ENCODE results near the gene ZNF185. TPM values are rescaled to one million over a fixed set of nuclear protein-coding genes. Genes with fewer than 3 reads are reported as not detected.
A peak's percentile ranks its signal among the peaks of the same experiment; 100 is the strongest.

The ZNF185 gene
- polyA plus RNA-seq, 3 donors: 39.1 to 82.9 (median 40.5) TPM

- Histone ChIP-seq H3K27me3 (ENCODE audit: control insufficient read depth in 2 of 2, insufficient read depth in 2 of 2, low read length in 2 of 2) (no peaks in the 10 kb centered on the region), H3K27ac (ENCODE audit: low read depth in 1 of 2, low read length in 2 of 2) (no peak overlapping the region), H3K79me2 (ENCODE audit: insufficient read depth, low read length) (no peaks in the 10 kb centered on the region), H3K9ac (ENCODE audit: insufficient read depth, low read length, poor library complexity, severe bottlenecking) (no peak overlapping the region), H3K9me3 (replicated peaks in 1 of 2; ENCODE audit: control insufficient read depth in 1 of 2, insufficient read depth in 1 of 2, low read length in 2 of 2) (no peaks in the 10 kb centered on the region), H3K4me2 (replicated peaks; ENCODE audit: extremely low read depth, low read length, poor library complexity, severe bottlenecking) (no peak overlapping the region), H4K20me1 (ENCODE audit: insufficient read depth, low read length) (no peaks in the 10 kb centered on the region), H3K4me3 (replicated peaks in 1 of 3; ENCODE audit: low read depth in 2 of 3, low read length in 3 of 3) (no peak overlapping the region), H2AFZ (ENCODE audit: insufficient read depth, low read depth, low read length, poor library complexity, severe bottlenecking) (no peak overlapping the region), H3K4me1 (ENCODE audit: control insufficient read depth in 1 of 2, insufficient read depth in 2 of 2, low read length in 2 of 2) (peaks cover 9 to 12% of the 10 kb centered on the region in 2 donors), H3K36me3 (replicated peaks in 1 of 2; ENCODE audit: control insufficient read depth in 1 of 2, insufficient read depth in 2 of 2, low read length in 2 of 2) (peaks cover 18 to 64% of the 10 kb centered on the region in 2 donors)
- Mint-ChIP-seq H3K9me3 (peaks cover 0 to 3% (median 0%) of the 10 kb centered on the region in 7 donors), H3K36me3 (peaks cover 26 to 36% of the 10 kb centered on the region in 2 donors), H3K4me1 (peaks cover 9% of the 10 kb centered on the region), H3K4me3 (no peak overlapping the region), H3K27me3 (ENCODE audit: low read depth in 3 of 3) (peaks cover 0 to 2% (median 0%) of the 10 kb centered on the region in 3 donors), H3K27ac (no peak overlapping the region)
- TF ChIP-seq CTCF (IDR thresholded peaks at IDR 0.05): no peak
- no peak for DNase-seq
- intact Hi-C loops (cut with micrococcal nuclease): no loop called here
- 96% methylated on average over 5 of the region's 9 CpGs for WGBS (ENCODE audit: insufficient coverage)
Measured at GRCh38 chrX:152937236-152937635, 39.4 kb downstream of the ZNF185 start.

- peaks cover 10% of the 10 kb centered on the region for H3K4me1 Mint-ChIP-seq
- H3K36me3 ChIP-seq (replicated peaks in 1 of 2; ENCODE audit: control insufficient read depth in 1 of 2, insufficient read depth in 2 of 2, low read length in 2 of 2): peaks cover 10 to 45% of the 10 kb centered on the region in 2 donors
- H3K27me3 Mint-ChIP-seq (ENCODE audit: low read depth in 3 of 3): peaks cover 0 to 3% (median 0%) of the 10 kb centered on the region in 3 donors
- H3K4me3 ChIP-seq (replicated peaks in 1 of 3; ENCODE audit: low read depth in 2 of 3, low read length in 3 of 3): peak overlapping the region; percentile 42 to 75 (median 44)
- H2AFZ ChIP-seq (ENCODE audit: insufficient read depth, low read depth, low read length, poor library complexity, severe bottlenecking): peak overlapping the region; percentile 85
- H3K27ac Mint-ChIP-seq: peak overlapping the region; percentile 40 to 88 (median 80)
- peak overlapping the region; percentile 81 for H3K4me2 ChIP-seq (replicated peaks; ENCODE audit: extremely low read depth, low read length, poor library complexity, severe bottlenecking)
- peaks cover 9 to 12% of the 10 kb centered on the region in 2 donors for H3K4me1 ChIP-seq (ENCODE audit: control insufficient read depth in 1 of 2, insufficient read depth in 2 of 2, low read length in 2 of 2)
- peaks cover 0 to 3% (median 0%) of the 10 kb centered on the region in 7 donors for H3K9me3 Mint-ChIP-seq
- TF ChIP-seq CTCF (IDR thresholded peaks at IDR 0.05): peak; percentile 82
- intact Hi-C loops (cut with micrococcal nuclease): loop anchor here in 1 of 2 donors (10.0 kb wide), 1 partner anchor 723 kb away; no protein-coding TSS in a partner anchor
- peak; percentile 87 to 92 (median 91) for DNase-seq
- H3K27ac ChIP-seq (ENCODE audit: low read depth in 1 of 2, low read length in 2 of 2): peak overlapping the region in 1 of 2 donors; percentile 64
- peaks cover 23 to 28% of the 10 kb centered on the region in 2 donors for H3K36me3 Mint-ChIP-seq
- no peaks in the 10 kb centered on the region for H4K20me1 ChIP-seq (ENCODE audit: insufficient read depth, low read length)
- H3K9ac ChIP-seq (ENCODE audit: insufficient read depth, low read length, poor library complexity, severe bottlenecking): peak overlapping the region; percentile 67
- no peaks in the 10 kb centered on the region for H3K9me3 ChIP-seq (replicated peaks in 1 of 2; ENCODE audit: control insufficient read depth in 1 of 2, insufficient read depth in 1 of 2, low read length in 2 of 2)
- no peaks in the 10 kb centered on the region for H3K27me3 ChIP-seq (ENCODE audit: control insufficient read depth in 2 of 2, insufficient read depth in 2 of 2, low read length in 2 of 2)
- 0% methylated on average over 51 of the region's 70 CpGs for whole genome bisulfite sequencing (ENCODE audit: insufficient coverage)
- H3K79me2 ChIP-seq (ENCODE audit: insufficient read depth, low read length): no peaks in the 10 kb centered on the region
- peak overlapping the region; percentile 76 to 85 for H3K4me3 Mint-ChIP-seq
Measured at GRCh38 chrX:152941328-152942076, 43.6 kb downstream of the ZNF185 start.

All from CD14-positive monocyte (primary cell).